Measurements from ENCODE around the gene SOS1. TPM values are rescaled to one million over a fixed set of nuclear protein-coding genes. Genes with fewer than 3 reads are reported as not detected.

SOS1 gene
- total and polyA plus RNA-seq, 2 of the 13 experiments (the other 11 are each of a cell fraction or from before 2014, with no cell fraction given) = 20.8 to 60.4 TPM

- TF ChIP-seq CAMTA2 (CRISPR knock-in tag; IDR thresholded peaks at IDR 0.05; ENCODE audit: borderline replicate concordance) = no peak
- no peak for TF ChIP-seq HMG20B (CRISPR knock-in tag; conservative IDR thresholded peaks at IDR 0.05)
- TF ChIP-seq RARG (CRISPR knock-in tag; IDR thresholded peaks at IDR 0.05; ENCODE audit: low read depth) = no peak
- TF ChIP-seq HOMEZ (CRISPR knock-in tag; IDR thresholded peaks at IDR 0.05; ENCODE audit: low read depth) = peak; percentile 37; the same call in 1 of the 2 replicates
- no peak for TF ChIP-seq ZNF704 (CRISPR knock-in tag; IDR thresholded peaks at IDR 0.05; ENCODE audit: borderline replicate concordance)
- no peak for TF ChIP-seq CREB3 (CRISPR knock-in tag; IDR thresholded peaks at IDR 0.05)
- no peak for TF ChIP-seq YEATS2 (CRISPR knock-in tag; IDR thresholded peaks at IDR 0.05; ENCODE audit: borderline replicate concordance)
- TF ChIP-seq CBX2 (IDR thresholded peaks at IDR 0.05; ENCODE audit: low read depth, low read length) = no peak
- no peak for TF ChIP-seq CBX2 (CRISPR knock-in tag; IDR thresholded peaks at IDR 0.05; ENCODE audit: low read depth)
- 0 out of 2 replicates have a peak, but pooled peaks have one; percentile 33 for TF ChIP-seq ZNF264 (CRISPR knock-in tag; IDR thresholded peaks at IDR 0.05)
- TF ChIP-seq PLSCR1 (CRISPR knock-in tag; IDR thresholded peaks at IDR 0.05; ENCODE audit: borderline replicate concordance) = no peak
- TF ChIP-seq ZNF891 (CRISPR knock-in tag; IDR thresholded peaks at IDR 0.05) = no peak
- TF ChIP-seq ATF4 (CRISPR knock-in tag; IDR thresholded peaks at IDR 0.05) = peak in 1 of 2 experiments; percentile 28; a peak in 1 of 4 replicates
- TF ChIP-seq ZNF841 (CRISPR knock-in tag; IDR thresholded peaks at IDR 0.05; ENCODE audit: borderline replicate concordance) = no peak
- peak; percentile 99 for TF ChIP-seq MEF2D (CRISPR knock-in tag; IDR thresholded peaks at IDR 0.05)
- TF ChIP-seq KAT2B (IDR thresholded peaks at IDR 0.05; ENCODE audit: borderline replicate concordance, low read depth, low read length) = no peak
- peak; percentile 57; the same call in 1 of the 2 replicates for TF ChIP-seq ZBTB43 (CRISPR knock-in tag; conservative IDR thresholded peaks at IDR 0.05)
- no peak for TF ChIP-seq ZNF883 (CRISPR knock-in tag; IDR thresholded peaks at IDR 0.05; ENCODE audit: not compliant biosample characterization)
- no peak for TF ChIP-seq ZNF879 (CRISPR knock-in tag; IDR thresholded peaks at IDR 0.05)
- TF ChIP-seq THAP9 (CRISPR knock-in tag; IDR thresholded peaks at IDR 0.05; ENCODE audit: borderline replicate concordance) = no peak
These were observed 19.5 kb upstream of the SOS1 start (continued) for GRCh38 chr2:39140322-39140847.

Measured in HepG2 (cell line).